ENCODE data around the gene ARID1A. TPM values are rescaled to one million over a fixed set of nuclear protein-coding genes. Genes with fewer than 3 reads are reported as not detected.

ARID1A gene
- total and polyA plus RNA-seq, 11 donors = 14.1 to 73.9 (median 45.3) TPM

DNA sequence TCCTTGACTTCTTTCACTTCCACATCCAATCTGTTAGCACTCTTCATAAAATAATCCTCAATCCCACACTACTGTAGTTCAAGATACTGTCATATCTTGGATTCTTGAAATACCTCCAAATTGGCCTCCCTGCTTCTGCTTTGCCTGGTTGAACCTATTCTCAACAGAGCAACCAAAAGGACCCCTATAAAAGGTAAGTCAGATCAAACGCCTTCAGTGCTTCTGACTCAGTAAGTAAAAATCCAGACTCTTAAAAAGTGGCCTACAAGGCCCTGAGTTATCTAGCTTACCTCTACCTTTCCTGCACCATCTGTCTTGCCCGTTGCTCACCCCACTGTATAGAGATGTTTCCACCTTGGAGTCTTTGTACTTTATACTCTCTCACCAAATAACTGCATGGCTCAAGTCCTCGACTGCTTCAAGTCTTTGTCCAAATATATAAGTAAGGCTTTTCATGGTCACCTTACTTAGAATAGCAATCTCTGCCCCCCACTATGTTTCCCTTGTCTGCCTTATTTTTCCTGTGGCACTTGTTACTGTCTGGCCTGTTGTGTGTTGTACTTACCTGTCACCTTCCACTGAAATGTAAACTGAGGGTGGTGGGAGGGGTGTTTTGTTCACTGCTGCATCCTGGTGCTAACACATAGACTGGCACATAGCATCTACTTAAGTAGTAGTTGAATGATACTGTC lies 86.9 kb downstream of the ARID1A start:
- H3K27me3 ChIP-seq = no peaks in the 10 kb centered on the region
- DNase-seq (no peak), ATAC-seq (no peak)
- H3K36me3 ChIP-seq = peaks cover 0 to 59% (median 40%) of the 10 kb centered on the region in 9 donors
- H3K9me3 ChIP-seq = no peaks in the 10 kb centered on the region
- WGBS, 4 donors = 48 to 64% (median 54%) methylated on average over 3 of the region's 3 CpGs
- intact Hi-C loops (cut with DNase I) = loop anchor here in 2 of 10 donors (5.0 kb wide), 2 partner anchors 35 to 40 kb away; no protein-coding TSS in a partner anchor
- peaks cover 12 to 69% (median 59%) of the 10 kb centered on the region in 12 donors for H3K4me1 ChIP-seq
- no peak overlapping the region for H3K4me3 ChIP-seq
- TF ChIP-seq, protein P1, sequence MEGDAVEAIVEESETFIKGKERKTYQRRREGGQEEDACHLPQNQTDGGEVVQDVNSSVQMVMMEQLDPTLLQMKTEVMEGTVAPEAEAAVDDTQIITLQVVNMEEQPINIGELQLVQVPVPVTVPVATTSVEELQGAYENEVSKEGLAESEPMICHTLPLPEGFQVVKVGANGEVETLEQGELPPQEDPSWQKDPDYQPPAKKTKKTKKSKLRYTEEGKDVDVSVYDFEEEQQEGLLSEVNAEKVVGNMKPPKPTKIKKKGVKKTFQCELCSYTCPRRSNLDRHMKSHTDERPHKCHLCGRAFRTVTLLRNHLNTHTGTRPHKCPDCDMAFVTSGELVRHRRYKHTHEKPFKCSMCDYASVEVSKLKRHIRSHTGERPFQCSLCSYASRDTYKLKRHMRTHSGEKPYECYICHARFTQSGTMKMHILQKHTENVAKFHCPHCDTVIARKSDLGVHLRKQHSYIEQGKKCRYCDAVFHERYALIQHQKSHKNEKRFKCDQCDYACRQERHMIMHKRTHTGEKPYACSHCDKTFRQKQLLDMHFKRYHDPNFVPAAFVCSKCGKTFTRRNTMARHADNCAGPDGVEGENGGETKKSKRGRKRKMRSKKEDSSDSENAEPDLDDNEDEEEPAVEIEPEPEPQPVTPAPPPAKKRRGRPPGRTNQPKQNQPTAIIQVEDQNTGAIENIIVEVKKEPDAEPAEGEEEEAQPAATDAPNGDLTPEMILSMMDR (IDR thresholded peaks at IDR 0.05) = no peak
- TF ChIP-seq POLR2A (IDR thresholded peaks at IDR 0.05) = no peak
- H3K27ac ChIP-seq = peak overlapping the region in 8 of 12 donors; percentile 6 to 100 (median 98)

DNA sequence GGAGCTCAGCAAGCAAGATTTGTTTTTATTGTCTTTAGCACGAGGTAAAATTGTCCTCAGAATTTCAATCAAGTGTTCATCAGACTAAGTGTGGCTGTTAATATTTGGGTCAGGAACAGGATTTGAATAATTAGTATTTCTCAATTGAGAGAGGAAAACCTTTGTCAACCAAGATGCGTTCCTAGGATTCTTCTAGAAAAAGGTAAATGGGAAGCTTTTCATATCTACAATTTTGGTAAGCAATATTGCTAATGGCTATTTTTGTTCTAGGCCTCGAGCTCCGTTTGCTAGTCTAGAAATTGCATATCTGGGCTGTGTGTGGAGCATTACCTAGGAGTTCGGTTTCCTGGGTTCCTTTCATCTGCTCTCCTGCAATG lies 87.8 kb downstream of the ARID1A start:
- DNase-seq (no peak), ATAC-seq (no peak)
- H3K4me3 ChIP-seq = no peak overlapping the region
- peaks cover 12 to 74% (median 62%) of the 10 kb centered on the region in 12 donors for H3K4me1 ChIP-seq
- WGBS, 4 donors = 57 to 67% (median 62%) methylated on average over 5 of the region's 5 CpGs
- peak overlapping the region in 11 of 12 donors; percentile 79 to 100 (median 99) for H3K27ac ChIP-seq
- TF ChIP-seq, protein P1 (IDR thresholded peaks at IDR 0.05) = no peak
- no peak for TF ChIP-seq POLR2A (IDR thresholded peaks at IDR 0.05)
- H3K36me3 ChIP-seq = peaks cover 0 to 49% (median 30%) of the 10 kb centered on the region in 9 donors
- intact Hi-C loops (cut with DNase I) = loop anchor here in 3 of 10 donors (2.0 to 5.0 kb wide), 4 partner anchors 31 to 41 kb away; no protein-coding TSS in a partner anchor
- H3K9me3 ChIP-seq = no peaks in the 10 kb centered on the region
- no peaks in the 10 kb centered on the region for H3K27me3 ChIP-seq

DNA sequence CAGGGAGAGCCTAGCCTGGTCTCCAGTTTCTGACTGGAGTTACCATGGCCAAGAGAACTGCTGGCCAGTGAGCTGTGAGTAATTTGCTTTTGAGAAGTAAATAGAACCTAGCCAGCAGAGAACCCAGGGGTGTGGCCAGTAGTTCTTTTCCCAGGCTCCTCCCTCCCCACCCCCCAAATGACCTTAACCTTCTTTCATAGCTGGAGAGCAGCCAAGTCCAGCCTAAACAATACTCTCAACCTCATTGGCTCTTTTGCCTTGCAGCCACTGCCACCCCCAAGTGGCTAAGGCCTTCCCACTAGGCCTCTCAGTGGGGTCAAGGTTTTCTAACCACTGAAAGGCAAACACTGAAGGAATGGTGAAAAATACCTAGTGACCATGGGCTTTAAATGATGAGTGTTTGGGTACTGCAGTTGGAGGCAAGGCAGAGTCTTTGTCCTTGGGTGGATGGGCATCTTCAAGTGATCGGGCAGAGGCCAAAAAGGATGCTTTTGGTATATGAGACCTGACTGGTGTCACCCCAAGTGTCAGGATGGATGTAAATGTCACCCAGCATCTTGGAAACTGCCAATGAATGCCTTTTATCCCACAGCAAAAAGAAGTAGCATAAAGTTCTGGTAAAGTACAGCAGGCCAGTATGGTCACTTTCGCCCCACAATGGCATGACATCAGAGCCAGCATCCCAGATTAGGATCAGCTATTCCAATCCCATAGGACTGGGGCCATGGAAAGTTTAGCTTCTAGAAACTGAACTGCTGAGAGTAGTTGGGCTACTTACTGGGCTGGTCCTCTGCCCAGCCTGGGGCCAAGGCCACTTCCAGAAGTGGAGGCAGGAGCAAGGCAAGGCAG lies 88.4 kb downstream of the ARID1A start:
- H3K4me3 ChIP-seq = no peak overlapping the region
- H3K27me3 ChIP-seq = no peaks in the 10 kb centered on the region
- H3K27ac ChIP-seq = peak overlapping the region; percentile 41 to 100 (median 98)
- ATAC-seq (peak; percentile 20 to 58 (median 34)), DNase-seq (peak in 4 of 5 donors; percentile 80 to 87 (median 84))
- peaks cover 12 to 77% (median 65%) of the 10 kb centered on the region in 12 donors for H3K4me1 ChIP-seq
- 85 to 100% (median 92%) methylated on average over 2 of the region's 2 CpGs for WGBS, 4 donors
- intact Hi-C loops (cut with DNase I) = loop anchor here in 3 of 10 donors (2.0 to 5.0 kb wide), 4 partner anchors 31 to 42 kb away; no protein-coding TSS in a partner anchor
- peaks cover 0 to 43% (median 24%) of the 10 kb centered on the region in 9 donors for H3K36me3 ChIP-seq
- H3K9me3 ChIP-seq = no peaks in the 10 kb centered on the region
- TF ChIP-seq, protein P1 (IDR thresholded peaks at IDR 0.05) = peak in 3 of 12 donors; percentile 9 to 35 (median 29)
- TF ChIP-seq POLR2A (IDR thresholded peaks at IDR 0.05) = peak in 1 of 2 donors; percentile 29

All from heart left ventricle (tissue), 16 donors.